Measurements from ENCODE around the gene PTPRC. TPM values are rescaled to one million over a fixed set of nuclear protein-coding genes. Genes with fewer than 3 reads are reported as not detected.

The PTPRC gene
- total RNA-seq, 1 experiment from 2014 or later: 1.4 TPM

- Histone ChIP-seq H3K9me3 (ENCODE audit: control insufficient read depth, insufficient read depth, low read depth, low read length) (peaks cover 12% of the 10 kb centered on the region; the same call in 1 of the 2 replicates), H3K4me3 (ENCODE audit: low read depth in 2 of 2, low read length in 2 of 2) (no peak overlapping the region), H3K4me1 (ENCODE audit: control insufficient read depth, insufficient read depth, low read length) (no peaks in the 10 kb centered on the region), H3K36me3 (ENCODE audit: control insufficient read depth, insufficient read depth, low read length) (no peaks in the 10 kb centered on the region), H3K27me3 (ENCODE audit: control insufficient read depth, insufficient read depth, low read length) (no peaks in the 10 kb centered on the region), H3K27ac (ENCODE audit: low read length) (no peak overlapping the region)
- in situ Hi-C loops (cut with HindIII; ENCODE audit: low pct_unique_long_range_greater_than_20kb, low sequenced_read_pairs) (no loop called here), intact Hi-C loops (cut with micrococcal nuclease; ENCODE audit: unreplicated experiment) (no loop called here)
- TF ChIP-seq SIN3A (IDR thresholded peaks at IDR 0.05; ENCODE audit: borderline replicate concordance, insufficient read depth, low read depth, low read length) (no peak), REST (IDR thresholded peaks at IDR 0.05; ENCODE audit: insufficient read depth in 1 of 2, low read depth in 2 of 2, low read length in 1 of 2) (no peak), TCF7L2 (IDR thresholded peaks at IDR 0.05; ENCODE audit: low read depth, low read length) (no peak), POLR2AphosphoS5 (IDR thresholded peaks at IDR 0.05; ENCODE audit: low read depth, low read length) (no peak), CTCF (IDR thresholded peaks at IDR 0.05) (no peak)
- ChIA-PET POLR2A (no interaction called here), CTCF (no interaction called here)
- no peak for ATAC-seq
- no TSS peak for BruUV-seq (replicated peaks)
- DNase-seq (ENCODE audit: low read depth, low spot score): no peak
Observed at GRCh38 chr1:198595765-198596164, 43.1 kb upstream of the PTPRC start.

GRCh38 chr1:198597690-198598430 lies 41.0 kb upstream of the PTPRC start:
- no peak overlapping the region for H3K27ac ChIP-seq (ENCODE audit: low read length)
- no peak overlapping the region for H3K4me3 ChIP-seq (ENCODE audit: low read depth in 2 of 2, low read length in 2 of 2)
- DNase-seq (ENCODE audit: low read depth, low spot score) (no peak), ATAC-seq (no peak)
- no peaks in the 10 kb centered on the region for H3K27me3 ChIP-seq (ENCODE audit: control insufficient read depth, insufficient read depth, low read length)
- BruUV-seq (replicated peaks): no TSS peak
- TF ChIP-seq SIN3A (IDR thresholded peaks at IDR 0.05; ENCODE audit: borderline replicate concordance, insufficient read depth, low read depth, low read length): no peak
- no peak for TF ChIP-seq TCF7L2 (IDR thresholded peaks at IDR 0.05; ENCODE audit: low read depth, low read length)
- no peak for TF ChIP-seq CTCF (IDR thresholded peaks at IDR 0.05)
- TF ChIP-seq REST (IDR thresholded peaks at IDR 0.05; ENCODE audit: insufficient read depth in 1 of 2, low read depth in 2 of 2, low read length in 1 of 2): no peak
- TF ChIP-seq POLR2AphosphoS5 (IDR thresholded peaks at IDR 0.05; ENCODE audit: low read depth, low read length): no peak
- intact Hi-C loops (cut with micrococcal nuclease; ENCODE audit: unreplicated experiment): no loop called here
- CTCF ChIA-PET: no interaction called here
- no peaks in the 10 kb centered on the region for H3K36me3 ChIP-seq (ENCODE audit: control insufficient read depth, insufficient read depth, low read length)
- POLR2A ChIA-PET: no interaction called here
- in situ Hi-C loops (cut with HindIII; ENCODE audit: low pct_unique_long_range_greater_than_20kb, low sequenced_read_pairs): no loop called here
- no peaks in the 10 kb centered on the region for H3K4me1 ChIP-seq (ENCODE audit: control insufficient read depth, insufficient read depth, low read length)
- H3K9me3 ChIP-seq (ENCODE audit: control insufficient read depth, insufficient read depth, low read depth, low read length): peaks cover 10% of the 10 kb centered on the region; the same call in 1 of the 2 replicates
